ENCODE measurements around the gene USP1. TPM values are rescaled to one million over a fixed set of nuclear protein-coding genes. Genes with fewer than 3 reads are reported as not detected.

Gene USP1
- total and polyA plus RNA-seq, 2 donors (not counting 3 experiments of a cell fraction or from before 2014, with no cell fraction given), result 7.0 to 38.4 TPM

- no peak overlapping the region for H3K27ac ChIP-seq (ENCODE audit: insufficient read depth, low read depth, low read length)
- no peaks in the 10 kb centered on the region for H3K79me2 ChIP-seq (ENCODE audit: control insufficient read depth, insufficient read depth, low read length)
- H3K36me3 ChIP-seq (ENCODE audit: control insufficient read depth in 2 of 2, extremely low read depth in 1 of 2, insufficient read depth in 2 of 2, low read length in 2 of 2), result no peaks in the 10 kb centered on the region
- H3K4me3 ChIP-seq (replicated peaks in 1 of 3; ENCODE audit: insufficient read depth in 1 of 3, low read depth in 1 of 3, low read length in 3 of 3), result no peak overlapping the region
- TF ChIP-seq FOS (IDR thresholded peaks at IDR 0.05; ENCODE audit: borderline replicate concordance, insufficient read depth, low read length) (no peak), JUN (IDR thresholded peaks at IDR 0.05; ENCODE audit: borderline replicate concordance, insufficient read depth, insufficient read length, low read depth) (no peak), MYC (IDR thresholded peaks at IDR 0.05; ENCODE audit: low read depth, low read length) (no peak), POLR2A (IDR thresholded peaks at IDR 0.05; ENCODE audit: low read depth, low read length) (no peak), EZH2 (IDR thresholded peaks at IDR 0.05; ENCODE audit: borderline replicate concordance, low read depth, low read length, severe bottlenecking) (no peak), POLR2AphosphoS5 (IDR thresholded peaks at IDR 0.05; ENCODE audit: insufficient read depth, low read depth, low read length) (no peak), GATA2 (IDR thresholded peaks at IDR 0.05; ENCODE audit: insufficient read depth, insufficient read length, low read depth, low read length) (no peak)
- TF ChIP-seq, protein P1, sequence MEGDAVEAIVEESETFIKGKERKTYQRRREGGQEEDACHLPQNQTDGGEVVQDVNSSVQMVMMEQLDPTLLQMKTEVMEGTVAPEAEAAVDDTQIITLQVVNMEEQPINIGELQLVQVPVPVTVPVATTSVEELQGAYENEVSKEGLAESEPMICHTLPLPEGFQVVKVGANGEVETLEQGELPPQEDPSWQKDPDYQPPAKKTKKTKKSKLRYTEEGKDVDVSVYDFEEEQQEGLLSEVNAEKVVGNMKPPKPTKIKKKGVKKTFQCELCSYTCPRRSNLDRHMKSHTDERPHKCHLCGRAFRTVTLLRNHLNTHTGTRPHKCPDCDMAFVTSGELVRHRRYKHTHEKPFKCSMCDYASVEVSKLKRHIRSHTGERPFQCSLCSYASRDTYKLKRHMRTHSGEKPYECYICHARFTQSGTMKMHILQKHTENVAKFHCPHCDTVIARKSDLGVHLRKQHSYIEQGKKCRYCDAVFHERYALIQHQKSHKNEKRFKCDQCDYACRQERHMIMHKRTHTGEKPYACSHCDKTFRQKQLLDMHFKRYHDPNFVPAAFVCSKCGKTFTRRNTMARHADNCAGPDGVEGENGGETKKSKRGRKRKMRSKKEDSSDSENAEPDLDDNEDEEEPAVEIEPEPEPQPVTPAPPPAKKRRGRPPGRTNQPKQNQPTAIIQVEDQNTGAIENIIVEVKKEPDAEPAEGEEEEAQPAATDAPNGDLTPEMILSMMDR (IDR thresholded peaks at IDR 0.05; ENCODE audit: extremely low read depth in 1 of 2, insufficient read depth in 1 of 2, low read depth in 1 of 2, low read length in 2 of 2), result no peak
- TF ChIP-seq, protein P2, sequence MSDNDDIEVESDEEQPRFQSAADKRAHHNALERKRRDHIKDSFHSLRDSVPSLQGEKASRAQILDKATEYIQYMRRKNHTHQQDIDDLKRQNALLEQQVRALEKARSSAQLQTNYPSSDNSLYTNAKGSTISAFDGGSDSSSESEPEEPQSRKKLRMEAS (IDR thresholded peaks at IDR 0.05; ENCODE audit: insufficient read depth, insufficient read length), result no peak
- H2AFZ ChIP-seq (ENCODE audit: low read depth, low read length), result no peak overlapping the region
- no peaks in the 10 kb centered on the region for H3K27me3 ChIP-seq (ENCODE audit: control insufficient read depth in 2 of 2, insufficient read depth in 2 of 2, low read length in 2 of 2)
- no peaks in the 10 kb centered on the region for H3K4me1 ChIP-seq (ENCODE audit: control insufficient read depth, extremely low read depth, insufficient read depth, low read length)
- intact Hi-C loops (cut with micrococcal nuclease) (no loop called here), dilution Hi-C loops (cut with MboI; ENCODE audit: extremely low pct_ligation_motif_present, low sequenced_read_pairs) (no loop called here)
- no TSS peak for BruUV-seq (replicated peaks)
- H3K9me1 ChIP-seq (replicated peaks; ENCODE audit: control insufficient read depth, extremely low read depth, insufficient read depth, low read length), result no peaks in the 10 kb centered on the region
- POLR2A ChIA-PET, result no interaction called here
- CTCF ChIA-PET, result no interaction called here
- FAIRE-seq, result no peak
- no peak for DNase-seq (ENCODE audit: low read depth, low spot score)
- no peaks in the 10 kb centered on the region for H3K9me3 ChIP-seq (replicated peaks; ENCODE audit: control insufficient read depth, insufficient read depth, low read length)
- H3K4me2 ChIP-seq (ENCODE audit: insufficient read depth, low read length), result no peak overlapping the region
- no peaks in the 10 kb centered on the region for H4K20me1 ChIP-seq (replicated peaks; ENCODE audit: control insufficient read depth, extremely low read depth, insufficient read depth, low read length)
- no peak overlapping the region for H3K9ac ChIP-seq (replicated peaks; ENCODE audit: extremely low read depth, insufficient read depth, low read length)
Observed at GRCh38 chr1:62398377-62398776, 38.5 kb upstream of the USP1 start.
